ENCODE results near the gene HDAC8. TPM values are rescaled to one million over a fixed set of nuclear protein-coding genes. Genes with fewer than 3 reads are reported as not detected.

The HDAC8 gene
- total and polyA plus RNA-seq, 9 donors, result 16.9 to 33.7 (median 24.2) TPM

DNA sequence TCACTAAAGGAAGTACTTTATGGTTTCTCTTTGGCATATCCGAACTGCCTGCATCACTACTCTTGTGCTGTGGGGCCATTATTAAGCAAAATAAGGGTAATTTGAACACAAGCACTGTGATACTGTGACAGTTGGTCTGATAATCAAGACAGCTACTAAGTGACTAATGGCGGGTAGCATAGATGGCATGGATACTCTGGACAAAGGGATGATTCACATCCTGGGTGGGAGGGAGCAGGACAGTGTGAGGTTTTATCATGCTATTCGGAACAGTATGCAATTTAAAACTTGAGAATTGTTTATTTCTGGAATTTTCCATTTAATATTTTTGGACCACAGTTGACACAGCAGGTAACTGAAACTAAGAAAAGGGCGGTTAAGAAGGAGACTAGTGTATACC lies 214.3 kb downstream of the HDAC8 start:
- Histone ChIP-seq H3K4me1 (ENCODE audit: insufficient read depth) (no peaks in the 10 kb centered on the region), H3K4me3 (no peak overlapping the region), H3K27me3 (no peaks in the 10 kb centered on the region), H3K9me3 (no peaks in the 10 kb centered on the region), H3K36me3 (no peaks in the 10 kb centered on the region), H3K27ac (no peak overlapping the region)
- no peak for DNase-seq
- TF ChIP-seq EP300 (IDR thresholded peaks at IDR 0.05) (no peak), POLR2A (IDR thresholded peaks at IDR 0.05) (no peak)
- TF ChIP-seq, protein P1, sequence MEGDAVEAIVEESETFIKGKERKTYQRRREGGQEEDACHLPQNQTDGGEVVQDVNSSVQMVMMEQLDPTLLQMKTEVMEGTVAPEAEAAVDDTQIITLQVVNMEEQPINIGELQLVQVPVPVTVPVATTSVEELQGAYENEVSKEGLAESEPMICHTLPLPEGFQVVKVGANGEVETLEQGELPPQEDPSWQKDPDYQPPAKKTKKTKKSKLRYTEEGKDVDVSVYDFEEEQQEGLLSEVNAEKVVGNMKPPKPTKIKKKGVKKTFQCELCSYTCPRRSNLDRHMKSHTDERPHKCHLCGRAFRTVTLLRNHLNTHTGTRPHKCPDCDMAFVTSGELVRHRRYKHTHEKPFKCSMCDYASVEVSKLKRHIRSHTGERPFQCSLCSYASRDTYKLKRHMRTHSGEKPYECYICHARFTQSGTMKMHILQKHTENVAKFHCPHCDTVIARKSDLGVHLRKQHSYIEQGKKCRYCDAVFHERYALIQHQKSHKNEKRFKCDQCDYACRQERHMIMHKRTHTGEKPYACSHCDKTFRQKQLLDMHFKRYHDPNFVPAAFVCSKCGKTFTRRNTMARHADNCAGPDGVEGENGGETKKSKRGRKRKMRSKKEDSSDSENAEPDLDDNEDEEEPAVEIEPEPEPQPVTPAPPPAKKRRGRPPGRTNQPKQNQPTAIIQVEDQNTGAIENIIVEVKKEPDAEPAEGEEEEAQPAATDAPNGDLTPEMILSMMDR (IDR thresholded peaks at IDR 0.05), result no peak
- intact Hi-C loops (cut with DNase I), result no loop called here
- 78 to 79% (median 78%) methylated on average over 4 of the region's 4 CpGs for WGBS, 3 donors

DNA sequence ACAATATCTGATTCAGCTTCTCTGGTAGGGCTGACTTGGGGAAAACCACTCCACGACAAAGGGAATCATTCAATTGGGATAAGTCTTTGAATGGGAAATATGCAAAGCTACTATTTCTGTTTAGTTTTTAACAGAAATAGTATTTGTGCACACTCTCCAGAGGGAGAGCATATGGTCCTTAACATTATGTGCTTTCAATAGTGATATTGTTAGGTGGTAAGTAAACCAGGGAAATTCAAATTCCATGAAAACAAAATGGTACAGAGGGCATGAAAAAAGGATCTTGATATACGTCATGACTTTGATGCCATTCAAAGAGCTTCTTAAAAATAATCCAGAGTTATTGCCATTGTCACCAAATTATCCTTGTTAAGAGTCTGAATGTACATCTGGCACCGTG lies 219.9 kb downstream of the HDAC8 start:
- no peak overlapping the region for H3K4me3 ChIP-seq
- WGBS, 3 donors, result 61 to 76% (median 68%) methylated on average over 3 of the region's 3 CpGs
- no peaks in the 10 kb centered on the region for H3K27me3 ChIP-seq
- intact Hi-C loops (cut with DNase I), result no loop called here
- TF ChIP-seq EP300 (IDR thresholded peaks at IDR 0.05), result no peak
- TF ChIP-seq, protein P1 (IDR thresholded peaks at IDR 0.05), result no peak
- no peak for TF ChIP-seq POLR2A (IDR thresholded peaks at IDR 0.05)
- H3K36me3 ChIP-seq, result no peaks in the 10 kb centered on the region
- no peaks in the 10 kb centered on the region for H3K4me1 ChIP-seq (ENCODE audit: insufficient read depth)
- no peak overlapping the region for H3K27ac ChIP-seq
- no peaks in the 10 kb centered on the region for H3K9me3 ChIP-seq
- no peak for DNase-seq

DNA sequence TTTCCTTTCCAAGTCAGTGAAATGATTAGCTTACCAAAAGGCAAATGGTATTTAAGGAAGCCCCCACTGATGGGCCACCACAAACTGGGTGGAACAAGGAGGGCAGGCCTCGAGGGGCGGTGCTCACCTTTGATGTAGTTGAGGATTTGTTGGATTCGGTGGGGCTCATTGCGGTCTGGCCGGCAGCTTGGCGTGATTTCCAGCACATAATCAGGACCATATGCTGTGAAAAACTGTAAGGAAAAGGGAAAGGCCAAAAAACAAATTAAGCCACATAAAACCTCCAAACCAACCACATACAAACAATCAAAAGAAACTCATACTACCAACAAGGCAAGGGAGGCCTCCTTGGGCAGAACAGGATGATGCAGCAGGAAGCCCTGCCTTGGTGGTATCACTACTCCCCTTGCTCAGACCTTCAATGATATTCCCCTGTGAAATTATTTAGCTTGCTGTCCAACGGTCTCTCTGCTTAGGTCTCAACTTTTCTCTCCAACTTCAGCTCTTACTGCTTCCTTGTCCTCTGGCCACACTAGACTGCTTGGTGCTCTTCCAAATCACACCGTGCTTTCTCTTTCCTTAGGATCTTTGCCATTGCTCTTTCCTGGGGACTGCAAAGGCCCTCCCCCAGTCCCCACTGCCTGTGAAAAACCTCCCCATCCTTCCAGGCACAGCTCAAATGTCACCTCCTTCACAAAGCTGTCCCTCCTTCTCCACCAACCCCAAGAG lies 220.9 kb downstream of the HDAC8 start:
- no peak for DNase-seq
- Histone ChIP-seq H3K36me3 (no peaks in the 10 kb centered on the region), H3K27me3 (no peaks in the 10 kb centered on the region), H3K9me3 (no peaks in the 10 kb centered on the region), H3K4me1 (ENCODE audit: insufficient read depth) (no peaks in the 10 kb centered on the region), H3K4me3 (no peak overlapping the region), H3K27ac (no peak overlapping the region)
- intact Hi-C loops (cut with DNase I), result no loop called here
- TF ChIP-seq EP300 (IDR thresholded peaks at IDR 0.05), result no peak
- no peak for TF ChIP-seq POLR2A (IDR thresholded peaks at IDR 0.05)
- WGBS, 3 donors, result 44 to 63% (median 54%) methylated on average over 8 of the region's 8 CpGs

DNA sequence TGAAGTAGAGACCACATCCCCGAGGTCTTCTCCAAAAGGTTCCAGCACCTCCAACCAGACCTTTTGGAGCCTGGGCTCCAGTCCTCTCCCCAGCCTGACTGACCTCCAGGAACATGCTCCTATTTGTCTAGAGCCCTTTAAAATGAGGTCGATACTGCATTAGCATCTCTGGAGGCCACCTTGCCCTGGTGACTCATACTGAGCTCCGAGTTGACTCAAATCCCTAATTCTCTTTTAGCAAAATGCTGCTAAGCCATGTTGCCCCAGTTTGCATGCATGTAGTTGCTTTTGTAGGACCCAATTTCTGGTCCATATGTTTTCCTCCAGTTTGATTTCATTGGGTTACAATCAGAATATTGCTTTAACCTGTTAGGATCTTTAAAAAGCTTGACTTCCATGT lies 223.5 kb downstream of the HDAC8 start:
- intact Hi-C loops (cut with DNase I), result no loop called here
- Histone ChIP-seq H3K36me3 (no peaks in the 10 kb centered on the region), H3K4me1 (ENCODE audit: insufficient read depth) (no peaks in the 10 kb centered on the region), H3K27me3 (no peaks in the 10 kb centered on the region), H3K4me3 (no peak overlapping the region), H3K9me3 (no peaks in the 10 kb centered on the region), H3K27ac (no peak overlapping the region)
- TF ChIP-seq POLR2A (IDR thresholded peaks at IDR 0.05) (no peak), EP300 (IDR thresholded peaks at IDR 0.05) (no peak)
- TF ChIP-seq, protein P1 (IDR thresholded peaks at IDR 0.05), result no peak
- DNase-seq, result no peak
- 63 to 77% (median 63%) methylated on average over 3 of the region's 3 CpGs for WGBS, 3 donors

DNA sequence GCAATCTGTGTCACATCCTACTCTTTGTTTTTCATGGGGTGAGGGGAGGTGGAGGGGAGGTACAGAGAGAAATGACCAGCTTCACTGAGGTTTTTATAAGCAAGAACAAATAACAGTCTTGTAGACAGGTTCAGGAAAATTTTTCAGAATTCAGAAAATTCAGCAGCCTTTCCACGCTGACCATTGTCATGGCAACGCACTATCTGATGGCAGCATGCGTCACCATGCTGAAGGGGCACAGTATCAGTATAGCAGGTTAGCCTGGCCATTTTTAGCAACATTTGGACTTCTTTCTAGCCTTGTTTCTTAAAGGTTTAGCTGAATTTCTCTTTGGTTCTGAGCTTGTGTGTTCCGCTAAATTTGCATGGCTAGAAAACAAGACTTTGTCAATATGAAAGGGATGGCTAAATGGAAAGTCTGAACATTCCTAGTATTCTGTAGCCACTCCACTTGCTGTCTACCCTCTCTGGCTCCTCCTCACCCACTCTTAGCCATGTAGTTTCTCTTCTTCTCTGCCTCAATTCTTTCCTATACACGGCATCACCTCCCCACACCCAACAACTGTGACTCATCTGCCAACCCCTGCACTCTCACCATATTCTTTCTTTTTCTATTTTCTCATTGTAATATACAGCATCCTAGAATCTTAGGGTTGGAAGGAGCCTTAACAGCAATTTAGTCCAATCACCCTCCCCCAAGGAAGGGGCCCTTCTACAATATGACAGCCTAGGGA lies 224.2 kb downstream of the HDAC8 start:
- no peak overlapping the region for H3K4me3 ChIP-seq
- no peak overlapping the region for H3K27ac ChIP-seq
- no peaks in the 10 kb centered on the region for H3K36me3 ChIP-seq
- 86 to 89% (median 88%) methylated on average over 5 of the region's 5 CpGs for WGBS, 3 donors
- intact Hi-C loops (cut with DNase I), result no loop called here
- TF ChIP-seq, protein P1 (IDR thresholded peaks at IDR 0.05), result no peak
- no peak for TF ChIP-seq EP300 (IDR thresholded peaks at IDR 0.05)
- TF ChIP-seq POLR2A (IDR thresholded peaks at IDR 0.05), result no peak
- no peaks in the 10 kb centered on the region for H3K4me1 ChIP-seq (ENCODE audit: insufficient read depth)
- H3K27me3 ChIP-seq, result no peaks in the 10 kb centered on the region
- no peak for DNase-seq
- H3K9me3 ChIP-seq, result no peaks in the 10 kb centered on the region

All from ovary (tissue), 9 donors.